Keratinocyte (primary cell): ENCODE data around the gene ANKRD31. TPM values are rescaled to one million over a fixed set of nuclear protein-coding genes. Genes with fewer than 3 reads are reported as not detected.

ENCODE experiments used
- DNase-seq: peaks from one replicate; pipeline ENCODE4 v3.0.0-alpha.2; 2011; ENCODE audit warnings: low read depth, missing footprints, low spot score
- FAIRE-seq: peaks from 2 replicates; lab custom pipeline; 2011; peaks lifted over from hg19 to GRCh38; lab: Jason Lieb, UNC
- H2AFZ ChIP-seq: 2 replicates; pipeline ENCODE4 v1.6.0; 2012; ENCODE audit warnings: low read length, control low read depth, inconsistent platforms; ENCODE audit not compliant: control insufficient read depth
- H3K27ac ChIP-seq: 2 replicates; pipeline ENCODE4 v1.5.1; 2011; ENCODE audit warnings: low read length; ENCODE audit not compliant: control insufficient read depth, insufficient read depth
- H3K27me3 ChIP-seq: 3 replicates; pipeline ENCODE4 v1.6.0; 2011; ENCODE audit warnings: low read length; ENCODE audit not compliant: control insufficient read depth, insufficient read depth; ENCODE audit errors: extremely low read depth
- H3K36me3 ChIP-seq, 2 experiments: 2 replicates in 1 of 2; 3 replicates in 1 of 2; pipeline ENCODE4 v1.5.1; 2011; ENCODE audit warnings: low read length in 2 of 2, mild to moderate bottlenecking in 1 of 2; ENCODE audit not compliant: control insufficient read depth in 2 of 2, insufficient read depth in 2 of 2; ENCODE audit errors: extremely low read depth in 1 of 2
- H3K4me1 ChIP-seq: 3 replicates; pipeline ENCODE4 v1.5.1; 2011; ENCODE audit warnings: low read length; ENCODE audit not compliant: control insufficient read depth, insufficient read depth; ENCODE audit errors: extremely low read depth
- H3K4me2 ChIP-seq: 3 replicates; pipeline ENCODE4 v1.6.0; 2011; ENCODE audit warnings: low read depth, low read length; ENCODE audit not compliant: control insufficient read depth, insufficient read depth; ENCODE audit errors: extremely low read depth
- H3K4me3 ChIP-seq, 3 experiments: fragments of 200-600 bp in 1 of 3; sonication (generic) in 1 of 3; 2 replicates in 2 of 3; 3 replicates in 1 of 3; pipeline ENCODE4 v1.5.1; 2011 to 2016; ENCODE audit warnings: low read length in 3 of 3, mild to moderate bottlenecking in 3 of 3, control low read depth in 2 of 3, inconsistent platforms in 1 of 3, low read depth in 1 of 3, mixed read lengths in 1 of 3, mixed run types in 1 of 3, moderate library complexity in 1 of 3; ENCODE audit not compliant: control insufficient read depth in 2 of 3, insufficient read depth in 2 of 3; ENCODE audit errors: extremely low read depth in 1 of 3
- H3K79me2 ChIP-seq: 2 replicates; pipeline ENCODE4 v1.6.0; 2012; ENCODE audit warnings: low read length; ENCODE audit not compliant: control insufficient read depth, insufficient read depth
- H3K9ac ChIP-seq: 3 replicates; pipeline ENCODE4 v1.6.0; 2011; ENCODE audit warnings: low read length; ENCODE audit not compliant: control insufficient read depth, insufficient read depth; ENCODE audit errors: extremely low read depth
- H3K9me1 ChIP-seq: 3 replicates; pipeline ENCODE4 v1.6.0; 2011; ENCODE audit warnings: low read length; ENCODE audit not compliant: control insufficient read depth, insufficient read depth; ENCODE audit errors: extremely low read depth
- H3K9me3 ChIP-seq: 2 replicates; pipeline ENCODE4 v1.5.1; 2012; ENCODE audit warnings: low read depth, low read length; ENCODE audit not compliant: control insufficient read depth
- H4K20me1 ChIP-seq: 3 replicates; pipeline ENCODE4 v1.6.0; 2011; ENCODE audit warnings: low read length; ENCODE audit not compliant: control insufficient read depth, insufficient read depth; ENCODE audit errors: extremely low read depth
- CTCF ChIP-seq, 3 experiments: IDR thresholded peaks in 1 of 3; conservative IDR thresholded peaks in 1 of 3; optimal IDR thresholded peaks in 1 of 3; 2 replicates in 2 of 3; 3 replicates in 1 of 3; pipeline versions ENCODE3 to v1.5.1; 2011; ENCODE audit warnings: low read length in 3 of 3, mild to moderate bottlenecking in 3 of 3, moderate library complexity in 2 of 3, control low read depth in 1 of 3, inconsistent platforms in 1 of 3; ENCODE audit not compliant: insufficient read depth in 2 of 3; ENCODE audit errors: extremely low read depth in 1 of 3
- EZH2 ChIP-seq: IDR thresholded peaks from one replicate; pipeline ENCODE4 v1.6.1; 2012; ENCODE audit warnings: inconsistent platforms, mild to moderate bottlenecking, low read length, moderate library complexity
- dilution Hi-C: fragments of 300-500 bp; cut with MboI; formaldehyde crosslinking; loops from one replicate; pipeline ENCODE4 v1.7.0; 2020; ENCODE audit warnings: low sequenced_read_pairs; ENCODE audit not compliant: extremely low pct_ligation_motif_present
- polyA plus RNA-seq, 5 experiments: library from polyadenylated mRNA; depleted of rRNA in 3 of 5; stranded (reverse) in 3 of 5; stranded (forward) in 1 of 5; unstranded in 1 of 5; fragments of >200 nt; gene quantifications; 1 replicate in 1 of 5; 2 replicates in 3 of 5; 3 replicates in 1 of 5; pipeline versions ENCODE4 v1.2.1 to v1.2.3, GENCODE V29; 2011 to 2012; ENCODE audit warnings: missing spikeins in 2 of 5, low read depth in 1 of 5, low replicate concordance in 1 of 5

Gene ANKRD31
- polyA plus RNA-seq, 1 donor (not counting 4 experiments of a cell fraction or from before 2014, with no cell fraction given), result 0.18 TPM

- H3K4me1 ChIP-seq, result peaks cover 22% of the 10 kb centered on the region
- dilution Hi-C loops, result no loop called here
- H3K9me1 ChIP-seq, result no peaks in the 10 kb centered on the region
- TF ChIP-seq EZH2, result no peak
- TF ChIP-seq CTCF (optimal IDR thresholded peaks at IDR 0.05 in 1 of 3, IDR thresholded peaks at IDR 0.05 in 1 of 3, conservative IDR thresholded peaks at IDR 0.05 in 1 of 3; ENCODE audit: extremely low read depth in 1 of 3, insufficient read depth in 2 of 3, low read length in 3 of 3), result no peak
- DNase-seq, result no peak
- no peak overlapping the region for H3K9ac ChIP-seq
- no peaks in the 10 kb centered on the region for H3K9me3 ChIP-seq
- no peaks in the 10 kb centered on the region for H4K20me1 ChIP-seq
- peak overlapping the region; percentile 4 for H2AFZ ChIP-seq
- H3K27ac ChIP-seq, result peak overlapping the region; percentile 39
- peaks cover 0 to 6% of the 10 kb centered on the region in 2 experiments for H3K36me3 ChIP-seq
- peaks cover 7% of the 10 kb centered on the region for H3K79me2 ChIP-seq
- peak overlapping the region; percentile 24 for H3K4me2 ChIP-seq
- FAIRE-seq, result peak; percentile 90
- H3K27me3 ChIP-seq, result no peaks in the 10 kb centered on the region
- no peak overlapping the region for H3K4me3 ChIP-seq
Measured at GRCh38 chr5:75046366-75047142, 190.1 kb downstream of the ANKRD31 start.

GRCh38 chr5:75045071-75045470 is 191.6 kb downstream of the ANKRD31 start:
- Histone ChIP-seq H3K9ac (no peak overlapping the region), H3K27ac (no peak overlapping the region), H4K20me1 (no peaks in the 10 kb centered on the region), H3K4me1 (peaks cover 20% of the 10 kb centered on the region), H3K79me2 (no peaks in the 10 kb centered on the region), H3K9me1 (no peaks in the 10 kb centered on the region), H3K4me2 (no peak overlapping the region), H3K4me3 (no peak overlapping the region), H3K36me3 (peaks cover 0 to 6% of the 10 kb centered on the region in 2 experiments), H2AFZ (no peak overlapping the region), H3K9me3 (no peaks in the 10 kb centered on the region), H3K27me3 (no peaks in the 10 kb centered on the region)
- dilution Hi-C loops, result no loop called here
- FAIRE-seq (no peak), DNase-seq (no peak)
- TF ChIP-seq EZH2 (no peak), CTCF (optimal IDR thresholded peaks at IDR 0.05 in 1 of 3, IDR thresholded peaks at IDR 0.05 in 1 of 3, conservative IDR thresholded peaks at IDR 0.05 in 1 of 3; ENCODE audit: extremely low read depth in 1 of 3, insufficient read depth in 2 of 3, low read length in 3 of 3) (no peak)
